Activated naive CD8-positive, alpha-beta T cell treated with anti-CD3 and anti-CD28 coated beads, Interleukin-2, amount 10 ng/mL, durations not matched to agents 7 days and 5 days (primary cell): Measurements from ENCODE around the gene IMPA2. TPM values are rescaled to one million over a fixed set of nuclear protein-coding genes. Genes with fewer than 3 reads are reported as not detected.
"Not testable (repeated sequence)": the region's sequence is repeated elsewhere in the genome, so short reads cannot be mapped to it uniquely, and the experiment has no call there.

Experiments
- ATAC-seq: fragments of 150-1000 bp; cut with Tn5 transposase; one replicate; pipeline ENCODE4 v1.10.0; 2021; ENCODE audit warnings: low read depth, moderate library complexity
- POLR2A ChIA-PET: fragments of 350-600 bp; sonication (Branson Sonifier 250); formaldehyde crosslinking; loops from one replicate; lab custom pipeline; 2021; ENCODE audit warnings: antibody characterized with exemption; lab: Charles Lee
- DNase-seq: peaks from one replicate; pipeline ENCODE4 v3.0.0; 2021
- H3K27ac Mint-ChIP-seq: one replicate; pipeline ENCODE4 v1.8.0; 2022; ENCODE audit warnings: mild to moderate bottlenecking, mixed read lengths
- H3K27me3 Mint-ChIP-seq: one replicate; pipeline ENCODE4 v1.8.0; 2022; ENCODE audit warnings: mild to moderate bottlenecking, moderate library complexity, mixed read lengths
- H3K36me3 Mint-ChIP-seq: one replicate; pipeline ENCODE4 v1.8.0; 2021; ENCODE audit warnings: mild to moderate bottlenecking, mixed read lengths
- H3K4me1 Mint-ChIP-seq: one replicate; pipeline ENCODE4 v1.8.0; 2021; ENCODE audit warnings: mixed read lengths
- H3K4me3 Mint-ChIP-seq: one replicate; pipeline ENCODE4 v1.8.0; 2022; ENCODE audit warnings: mild to moderate bottlenecking, moderate library complexity, mixed read lengths
- H3K9me3 Mint-ChIP-seq: one replicate; pipeline ENCODE4 v1.8.0; 2021; ENCODE audit warnings: mixed read lengths
- total RNA-seq, 2 experiments: library from RNA; stranded (reverse); gene quantifications; one replicate each; pipeline ENCODE4 v1.2.3, GENCODE V29; 2021

Gene IMPA2
- total RNA-seq, 2 experiments from 2014 or later: 12.5 to 15.4 TPM

DNA sequence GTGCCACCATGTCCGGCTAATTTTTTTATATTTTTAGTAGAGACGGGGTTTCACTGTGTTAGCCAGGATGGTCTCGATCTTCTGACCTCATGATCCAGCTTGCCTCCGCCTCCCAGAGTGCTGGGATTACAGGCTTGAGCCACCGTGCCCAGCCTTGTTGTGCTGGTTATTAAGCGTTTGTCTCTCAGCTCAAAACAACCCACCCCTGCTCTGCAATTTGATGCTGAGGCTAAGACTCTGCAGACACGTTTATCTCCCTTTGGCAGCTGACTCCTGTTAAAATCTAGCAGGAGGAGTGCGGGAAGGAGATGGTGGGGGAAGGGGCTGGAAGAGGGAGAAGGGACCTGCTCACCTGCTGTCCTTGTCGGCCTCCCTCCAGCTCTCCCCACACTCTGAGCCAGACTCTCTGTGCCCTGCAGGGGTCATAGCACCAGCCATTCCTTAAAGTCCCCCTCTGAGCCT lies 29.9 kb upstream of the IMPA2 start:
- H3K9me3 Mint-ChIP-seq: no peaks in the 10 kb centered on the region
- peaks cover 7% of the 10 kb centered on the region for H3K4me1 Mint-ChIP-seq
- no peak overlapping the region for H3K27ac Mint-ChIP-seq
- ATAC-seq (no peak), DNase-seq (no peak)
- H3K4me3 Mint-ChIP-seq: no peak overlapping the region
- H3K27me3 Mint-ChIP-seq: peaks cover 2% of the 10 kb centered on the region
- POLR2A ChIA-PET: no interaction called here
- H3K36me3 Mint-ChIP-seq: no peaks in the 10 kb centered on the region

DNA sequence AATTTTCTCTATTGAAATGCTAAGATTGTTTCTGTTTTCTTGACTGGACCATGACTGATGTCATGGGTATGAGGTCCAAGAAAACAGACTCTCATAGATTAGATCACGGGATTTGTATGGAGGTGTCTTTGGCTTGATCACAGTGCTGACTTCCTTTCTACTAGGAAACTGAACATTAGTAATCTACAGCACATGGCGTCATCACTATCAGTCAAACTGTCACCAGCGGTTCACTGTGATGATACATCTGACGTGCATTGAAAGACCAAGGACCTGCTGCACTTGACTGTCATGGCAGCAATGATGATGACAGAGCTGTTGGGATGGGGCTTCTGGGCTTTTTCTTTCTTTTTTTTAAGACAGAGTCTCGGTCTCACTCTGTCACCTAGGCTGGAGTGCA lies 28.2 kb upstream of the IMPA2 start:
- POLR2A ChIA-PET: no interaction called here
- DNase-seq (no peak), ATAC-seq (no peak)
- peaks cover 2% of the 10 kb centered on the region for H3K27me3 Mint-ChIP-seq
- H3K4me1 Mint-ChIP-seq: peaks cover 3% of the 10 kb centered on the region
- no peak overlapping the region for H3K4me3 Mint-ChIP-seq
- H3K27ac Mint-ChIP-seq: no peak overlapping the region
- H3K36me3 Mint-ChIP-seq: no peaks in the 10 kb centered on the region
- H3K9me3 Mint-ChIP-seq: peaks cover 9% of the 10 kb centered on the region

DNA sequence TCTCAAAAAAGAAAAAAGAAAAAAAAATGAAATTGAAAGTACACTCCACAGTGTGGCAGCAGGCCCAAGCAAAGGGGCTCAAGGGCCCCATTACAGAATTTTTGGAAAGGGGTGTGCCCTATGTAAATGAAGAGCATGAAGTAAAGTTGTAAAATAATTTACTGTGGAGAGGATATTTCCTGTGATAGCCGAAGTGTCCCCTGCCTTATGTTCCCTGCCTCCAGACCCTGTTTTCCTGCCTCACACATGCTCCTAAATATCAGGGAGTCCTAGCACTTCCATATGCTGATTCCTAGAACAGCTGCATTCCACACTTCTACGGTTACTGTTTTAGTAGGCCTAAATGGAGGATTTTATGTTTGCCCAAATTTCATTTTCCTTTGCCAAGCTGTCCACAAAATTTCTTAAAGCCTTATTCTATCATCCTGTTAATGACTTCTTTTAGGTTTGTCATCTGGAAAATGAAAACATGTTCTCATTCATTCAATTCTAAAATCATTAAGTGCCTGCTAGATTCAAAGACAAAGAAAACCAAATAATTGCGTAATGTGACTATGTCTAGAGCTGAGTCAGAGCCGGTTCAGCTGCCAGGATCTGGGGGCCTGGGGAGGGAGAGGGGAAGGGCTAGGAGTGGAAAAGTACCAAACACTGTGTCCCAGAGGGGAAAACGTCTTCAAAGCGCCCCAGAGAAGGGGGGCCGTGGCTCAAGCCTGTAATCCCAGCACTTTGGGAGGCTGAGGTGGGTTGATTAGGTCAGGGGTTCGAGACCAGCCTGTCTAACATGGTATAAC lies 25.9 kb upstream of the IMPA2 start:
- ATAC-seq: no peak
- Mint-ChIP-seq H3K27me3 (peaks cover 4% of the 10 kb centered on the region), H3K4me3 (no peak overlapping the region)

DNA sequence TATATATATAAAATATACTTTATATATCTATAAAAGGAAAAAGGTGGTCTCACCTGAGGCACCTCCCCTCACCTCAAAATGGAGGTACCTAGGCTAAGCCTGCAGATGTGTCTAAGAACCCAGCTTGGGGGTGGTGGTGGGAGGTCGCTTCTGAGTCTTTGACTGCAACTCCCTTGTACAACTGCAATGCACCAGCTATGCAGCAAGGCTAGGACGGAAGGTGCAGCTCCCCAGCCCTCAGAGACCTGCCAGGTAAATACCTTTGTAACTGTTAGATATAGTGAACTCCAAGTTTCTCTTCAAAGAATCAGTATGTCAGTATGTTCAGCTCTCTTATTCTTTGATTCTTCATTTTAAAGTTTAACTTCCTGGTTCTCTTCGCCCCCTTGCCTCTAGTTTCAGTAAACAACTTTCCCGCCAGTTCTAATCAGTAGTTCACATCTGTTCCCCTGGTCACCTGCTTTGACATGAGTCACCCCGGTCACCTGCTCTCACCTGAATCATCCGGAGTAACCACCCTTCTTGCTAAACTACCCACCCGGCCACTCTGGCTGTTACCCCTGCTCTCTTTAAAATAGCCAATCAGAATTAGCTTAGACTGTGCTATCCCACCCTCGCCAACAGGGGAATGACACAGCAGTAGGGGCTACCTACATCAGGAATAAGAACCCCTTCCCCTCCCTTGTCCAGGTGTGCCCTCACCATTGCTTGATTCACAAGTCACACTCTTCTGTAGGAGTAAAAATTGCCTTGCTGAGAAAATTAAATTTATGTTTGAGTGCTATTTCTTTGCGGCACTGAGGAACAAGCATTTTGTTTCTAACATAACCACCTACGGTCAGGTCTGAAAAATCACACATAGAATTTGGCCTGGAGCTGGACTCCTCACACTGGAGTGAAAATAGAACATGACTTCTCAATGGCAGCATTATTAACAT lies 24.7 kb upstream of the IMPA2 start:
- Mint-ChIP-seq H3K9me3 (peaks cover 9% of the 10 kb centered on the region), H3K27me3 (peaks cover 6% of the 10 kb centered on the region), H3K36me3 (no peaks in the 10 kb centered on the region), H3K4me1 (peaks cover 3% of the 10 kb centered on the region), H3K27ac (no peak overlapping the region), H3K4me3 (no peak overlapping the region)
- DNase-seq: no peak
- no peak for ATAC-seq
- POLR2A ChIA-PET: no interaction called here

More for the DNA sequence above, 25.9 kb upstream of the IMPA2 start:
- Mint-ChIP-seq H3K27ac (no peak overlapping the region), H3K9me3 (peaks cover 9% of the 10 kb centered on the region), H3K4me1 (peaks cover 3% of the 10 kb centered on the region), H3K36me3 (no peaks in the 10 kb centered on the region)
- POLR2A ChIA-PET: no interaction called here
- no peak for DNase-seq

DNA sequence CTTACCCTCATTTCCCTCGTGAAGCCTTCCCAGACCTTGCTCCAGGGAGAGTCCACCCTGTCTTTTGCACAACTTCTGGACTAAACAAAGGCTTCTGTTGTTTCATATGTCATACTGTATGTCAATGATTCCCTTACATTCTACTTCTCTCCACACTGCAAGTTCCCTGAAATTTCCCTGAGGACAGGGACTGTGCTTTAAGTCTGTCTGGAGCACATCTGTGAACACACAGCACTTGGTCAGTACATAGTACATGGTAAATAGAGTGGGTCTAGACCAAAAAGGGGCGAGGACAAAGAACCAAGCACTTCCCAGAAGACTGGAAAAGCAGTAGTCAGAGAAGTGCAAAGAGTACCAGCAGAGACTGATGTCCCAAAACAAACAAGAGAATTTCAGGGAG lies 23.7 kb upstream of the IMPA2 start:
- Mint-ChIP-seq H3K4me3 (no peak overlapping the region), H3K27me3 (peaks cover 8% of the 10 kb centered on the region), H3K27ac (no peak overlapping the region), H3K9me3 (peaks cover 9% of the 10 kb centered on the region), H3K36me3 (no peaks in the 10 kb centered on the region), H3K4me1 (peaks cover 3% of the 10 kb centered on the region)
- POLR2A ChIA-PET: no interaction called here
- DNase-seq (no peak), ATAC-seq (no peak)

DNA sequence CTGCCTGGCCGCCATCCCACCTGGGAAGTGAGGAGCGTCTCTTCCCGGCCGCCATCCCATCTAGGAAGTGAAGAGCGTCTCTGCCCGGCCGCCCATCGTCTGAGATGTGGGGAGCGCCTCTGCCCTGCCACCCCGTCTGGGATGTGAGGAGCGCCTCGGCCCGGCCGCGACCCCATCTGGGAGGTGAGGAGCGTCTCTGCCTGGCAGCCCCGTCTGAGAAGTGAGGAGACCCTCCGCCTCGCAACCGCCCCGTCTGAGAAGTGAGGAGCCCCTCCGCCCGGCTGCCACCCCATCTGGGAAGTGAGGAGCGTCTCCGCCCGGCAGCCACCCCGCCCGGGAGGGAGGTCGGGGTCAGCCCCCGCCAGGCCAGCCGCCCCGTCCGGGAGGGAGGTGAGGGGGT lies 21.7 kb upstream of the IMPA2 start:
- POLR2A ChIA-PET, H3K4me3 Mint-ChIP-seq, H3K4me1 Mint-ChIP-seq, DNase-seq, H3K36me3 Mint-ChIP-seq, H3K27me3 Mint-ChIP-seq, ATAC-seq, H3K27ac Mint-ChIP-seq, H3K9me3 Mint-ChIP-seq: not testable (repeated sequence)

DNA sequence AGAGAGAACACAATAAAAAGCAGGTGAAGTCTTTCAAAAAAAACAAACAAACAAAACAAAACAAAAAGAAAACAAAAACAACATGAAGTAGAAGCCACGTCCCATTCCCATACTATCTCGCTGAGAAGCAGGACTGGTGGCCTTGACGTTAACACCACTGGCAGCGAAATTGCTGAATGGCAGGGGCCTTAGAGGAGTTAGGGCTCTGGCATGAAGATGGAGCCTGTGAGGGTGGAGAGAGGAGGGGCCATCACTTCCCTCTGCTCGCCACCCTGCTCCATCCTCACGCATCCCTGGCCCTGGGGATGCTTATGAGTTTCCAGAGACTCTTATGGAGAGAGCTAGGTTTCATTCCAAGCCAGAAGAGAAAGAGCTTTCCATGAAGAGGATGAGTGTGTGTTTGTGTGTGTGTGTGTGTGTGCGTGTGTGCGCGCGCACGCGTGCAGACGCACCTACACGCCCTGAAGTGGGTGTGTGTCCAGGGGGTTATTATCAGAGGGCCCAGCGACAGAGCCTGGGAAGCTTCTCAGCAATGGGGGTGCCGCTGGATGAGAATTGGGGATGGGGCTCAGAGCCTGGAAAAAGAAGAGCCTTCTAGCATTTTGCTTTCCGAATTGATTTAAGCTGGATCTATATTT lies 20.4 kb upstream of the IMPA2 start:
- H3K4me3 Mint-ChIP-seq: no peak overlapping the region

DNA sequence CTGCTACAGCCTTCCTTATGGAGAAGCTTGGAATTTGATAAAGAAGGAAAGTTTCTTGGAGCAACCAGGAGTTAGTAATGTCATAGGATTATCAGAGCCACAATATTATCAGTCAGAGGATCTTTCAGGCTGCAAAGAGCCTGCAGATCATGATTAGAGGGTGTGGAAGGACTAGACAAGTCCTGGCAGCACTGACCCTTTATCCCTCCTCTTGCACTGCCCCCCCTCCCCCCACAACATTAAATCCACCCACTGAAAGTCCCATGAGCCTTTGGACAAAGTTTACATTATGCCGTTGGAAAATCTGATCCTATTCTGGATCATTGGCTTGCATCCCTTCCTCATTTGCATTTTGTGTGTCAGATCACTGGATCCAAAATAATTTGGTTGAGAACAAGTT lies 18.7 kb upstream of the IMPA2 start:
- no peak overlapping the region for H3K4me3 Mint-ChIP-seq
- no peaks in the 10 kb centered on the region for H3K9me3 Mint-ChIP-seq
- H3K27me3 Mint-ChIP-seq: peaks cover 6% of the 10 kb centered on the region
- ATAC-seq (no peak), DNase-seq (no peak)
- POLR2A ChIA-PET: interaction anchor here (0.9 kb wide), 1 partner anchor 16 kb away, joined by 3 read pairs; no protein-coding TSS in a partner anchor
- H3K4me1 Mint-ChIP-seq: no peaks in the 10 kb centered on the region
- no peak overlapping the region for H3K27ac Mint-ChIP-seq
- no peaks in the 10 kb centered on the region for H3K36me3 Mint-ChIP-seq

More for the DNA sequence above, 20.4 kb upstream of the IMPA2 start:
- ATAC-seq (no peak), DNase-seq (no peak)
- Mint-ChIP-seq H3K36me3 (no peaks in the 10 kb centered on the region), H3K9me3 (peaks cover 9% of the 10 kb centered on the region), H3K4me1 (no peaks in the 10 kb centered on the region), H3K27ac (no peak overlapping the region), H3K27me3 (peaks cover 6% of the 10 kb centered on the region)
- POLR2A ChIA-PET: no interaction called here

DNA sequence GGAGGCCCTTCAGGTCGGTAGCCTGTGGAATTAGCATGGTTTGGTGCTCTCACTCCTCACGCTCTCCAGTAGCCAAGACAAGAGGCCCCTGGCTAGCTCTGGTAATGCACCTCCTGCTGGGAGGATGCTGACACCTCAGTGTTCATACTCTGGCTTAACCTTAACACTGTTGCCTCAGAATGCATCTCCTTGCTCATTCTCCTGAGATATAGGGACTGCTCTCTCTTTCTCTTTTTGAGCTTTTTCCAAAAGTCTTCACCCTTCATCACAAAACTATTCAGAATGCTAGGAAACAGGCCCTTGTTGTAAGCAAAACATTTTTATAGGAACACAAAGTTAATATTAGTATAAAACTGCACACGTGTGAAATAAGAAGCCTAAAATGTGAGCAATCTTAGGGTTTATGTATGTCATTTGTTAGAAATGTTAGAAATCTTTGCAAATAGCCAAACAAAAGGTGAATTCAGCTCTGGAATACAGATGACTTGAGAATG lies 17.3 kb upstream of the IMPA2 start:
- POLR2A ChIA-PET: no interaction called here
- no peaks in the 10 kb centered on the region for H3K4me1 Mint-ChIP-seq
- no peaks in the 10 kb centered on the region for H3K9me3 Mint-ChIP-seq
- H3K4me3 Mint-ChIP-seq: no peak overlapping the region
- no peaks in the 10 kb centered on the region for H3K36me3 Mint-ChIP-seq
- H3K27me3 Mint-ChIP-seq: peaks cover 5% of the 10 kb centered on the region
- DNase-seq: no peak
- ATAC-seq: no peak
- H3K27ac Mint-ChIP-seq: no peak overlapping the region

DNA sequence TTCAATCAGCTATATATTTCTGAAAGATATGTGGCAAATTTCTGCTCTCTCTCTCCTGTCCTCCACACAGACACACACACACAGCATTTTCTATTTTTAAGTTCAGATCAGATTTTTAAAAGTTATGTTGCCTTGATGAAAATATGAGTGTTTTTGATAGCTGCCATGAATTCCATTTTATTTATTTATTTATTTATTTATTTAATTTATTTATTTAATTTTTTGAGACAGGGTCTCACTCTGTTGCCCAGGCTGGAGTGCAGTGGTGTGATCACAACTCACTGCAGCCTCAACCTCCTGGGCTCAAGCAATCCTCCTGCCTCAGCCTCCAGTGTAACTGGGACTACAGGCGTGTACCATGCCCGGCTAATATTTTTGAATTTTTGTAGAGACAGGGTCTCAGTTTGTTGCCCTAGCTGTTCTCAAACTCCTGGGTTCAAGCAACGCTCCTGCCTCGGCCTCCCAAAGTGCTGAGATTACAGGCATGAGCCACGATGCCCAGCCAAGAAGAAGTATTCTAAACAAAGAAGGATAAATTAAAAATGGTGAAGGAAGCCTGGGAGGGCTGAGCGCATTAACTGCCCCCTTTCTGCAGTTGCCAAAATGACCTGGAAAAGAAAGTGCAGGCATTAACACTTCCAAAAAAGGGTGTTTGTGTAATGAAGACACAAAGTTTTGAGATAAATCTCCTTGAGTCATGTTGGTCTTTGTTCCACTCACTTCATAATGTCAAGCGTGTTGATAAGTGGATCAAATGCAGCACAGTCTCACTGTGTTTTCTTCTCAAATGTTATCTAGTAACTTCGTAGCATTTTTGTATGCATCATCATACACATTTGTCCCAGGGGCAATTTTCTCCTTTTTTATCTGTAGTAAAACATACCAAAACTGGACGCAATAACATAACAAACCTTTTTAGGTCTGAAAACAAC lies 11.1 kb upstream of the IMPA2 start:
- ATAC-seq: no peak
- POLR2A ChIA-PET: no interaction called here
- no peak for DNase-seq
- Mint-ChIP-seq H3K27ac (no peak overlapping the region), H3K4me1 (peaks cover 4% of the 10 kb centered on the region), H3K36me3 (no peaks in the 10 kb centered on the region), H3K9me3 (no peaks in the 10 kb centered on the region), H3K27me3 (no peaks in the 10 kb centered on the region), H3K4me3 (no peak overlapping the region)

DNA sequence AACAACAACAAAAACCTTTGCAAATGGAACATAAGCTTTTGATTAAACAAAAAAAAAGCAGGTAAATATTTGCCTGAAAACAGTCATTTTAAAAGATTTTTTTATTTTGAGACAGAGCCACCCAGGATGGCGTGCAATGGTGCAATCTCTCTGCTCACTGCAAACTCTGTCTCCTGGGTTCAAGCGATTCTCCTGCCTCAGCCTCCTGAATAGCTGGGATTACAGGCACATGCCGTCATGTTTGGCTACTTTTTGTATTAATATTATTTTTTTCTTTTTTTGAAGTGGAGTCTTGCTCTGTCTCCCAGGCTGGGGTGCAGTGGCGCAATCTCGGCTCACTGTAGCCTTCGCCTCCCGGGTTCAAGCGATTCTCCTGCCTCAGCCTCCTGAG lies 10.5 kb upstream of the IMPA2 start:
- H3K4me1 Mint-ChIP-seq, H3K27me3 Mint-ChIP-seq, H3K36me3 Mint-ChIP-seq, POLR2A ChIA-PET, H3K9me3 Mint-ChIP-seq, H3K4me3 Mint-ChIP-seq, DNase-seq, H3K27ac Mint-ChIP-seq, ATAC-seq: not testable (repeated sequence)

DNA sequence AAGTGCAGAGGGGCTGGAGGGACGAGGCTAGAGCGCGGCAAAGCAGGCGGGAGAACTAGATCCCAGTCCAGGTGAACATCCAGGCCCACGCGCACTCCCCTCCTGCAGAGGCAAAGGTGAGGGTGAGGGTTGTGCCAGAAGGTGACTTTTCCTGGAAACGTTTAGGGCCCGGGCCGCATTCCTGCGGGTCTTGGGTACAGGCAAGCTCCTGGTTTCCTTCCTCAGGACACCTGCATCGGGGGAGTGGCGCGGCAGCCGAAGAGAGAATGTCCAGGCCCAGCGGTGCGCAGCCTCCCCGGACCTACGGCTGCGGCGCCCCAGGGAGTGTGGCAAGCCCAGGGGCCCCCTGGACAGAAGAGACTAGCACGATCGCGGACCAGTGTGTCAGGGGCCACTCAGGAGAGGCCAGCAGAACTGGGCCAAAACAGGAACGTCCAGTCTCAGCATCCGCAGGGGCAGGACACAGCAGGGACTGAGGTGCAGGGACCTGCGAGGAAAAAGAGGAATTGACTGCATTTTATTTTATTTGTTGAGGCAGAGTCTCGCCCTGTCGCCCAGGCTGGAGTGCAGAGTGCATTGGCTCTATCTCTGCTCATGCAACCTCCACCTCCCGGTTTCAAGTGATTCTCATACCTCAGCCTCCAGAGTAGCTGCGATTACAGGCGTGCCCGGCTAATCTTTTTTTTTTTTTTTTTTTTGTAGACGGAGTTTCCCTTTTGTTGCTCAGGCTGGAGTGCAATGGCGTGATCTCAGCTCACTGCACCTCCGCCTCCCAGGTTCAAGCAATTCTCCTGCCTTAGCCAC lies 8.7 kb upstream of the IMPA2 start:
- H3K9me3 Mint-ChIP-seq: no peaks in the 10 kb centered on the region
- H3K36me3 Mint-ChIP-seq: no peaks in the 10 kb centered on the region
- H3K27ac Mint-ChIP-seq: no peak overlapping the region
- no peaks in the 10 kb centered on the region for H3K27me3 Mint-ChIP-seq
- no peak overlapping the region for H3K4me3 Mint-ChIP-seq
- DNase-seq: no peak
- POLR2A ChIA-PET: no interaction called here
- peaks cover 4% of the 10 kb centered on the region for H3K4me1 Mint-ChIP-seq
- no peak for ATAC-seq
